Memory B cell (primary cell): ENCODE data around the gene DENND4C.
A peak's percentile ranks its signal among the peaks of the same experiment; 100 is the strongest.
"Not testable (repeated sequence)": the region's sequence is repeated elsewhere in the genome, so short reads cannot be mapped to it uniquely, and the experiment has no call there.

ENCODE experiments used
- ATAC-seq: fragments of 150-1000 bp; cut with Tn5 transposase; 2 replicates; pipeline ENCODE4 v1.10.0; 2021; ENCODE audit warnings: low read depth, mild to moderate bottlenecking, moderate library complexity
- DNase-seq, 2 donors: peaks; one replicate each; pipeline ENCODE4 v3.0.0; 2022; ENCODE audit warnings: low spot score in 2 of 2
- H3K27ac Mint-ChIP-seq: one replicate; pipeline ENCODE4 v1.8.0; 2022; ENCODE audit warnings: mild to moderate bottlenecking, moderate library complexity, mixed read lengths
- H3K27me3 Mint-ChIP-seq: one replicate; pipeline ENCODE4 v1.8.0; 2022; ENCODE audit warnings: mixed read lengths
- H3K36me3 Mint-ChIP-seq: one replicate; pipeline ENCODE4 v1.8.0; 2022; ENCODE audit warnings: mild to moderate bottlenecking, mixed read lengths
- H3K4me1 Mint-ChIP-seq: one replicate; pipeline ENCODE4 v1.8.0; 2022; ENCODE audit warnings: mixed read lengths
- H3K4me3 Mint-ChIP-seq: one replicate; pipeline ENCODE4 v1.8.0; 2022; ENCODE audit warnings: mild to moderate bottlenecking, moderate library complexity, mixed read lengths
- H3K9me3 Mint-ChIP-seq: one replicate; pipeline ENCODE4 v1.8.0; 2022; ENCODE audit warnings: mixed read lengths

DENND4C gene

GRCh38 chr9:19233344-19233743 lies 2.9 kb downstream of the DENND4C start:
- Mint-ChIP-seq H3K4me3 (no peak overlapping the region), H3K27me3 (no peaks in the 10 kb centered on the region), H3K36me3 (no peaks in the 10 kb centered on the region), H3K27ac (no peak overlapping the region), H3K9me3 (no peaks in the 10 kb centered on the region), H3K4me1 (peaks cover 6% of the 10 kb centered on the region)
- DNase-seq (no peak), ATAC-seq (no peak)

- Mint-ChIP-seq H3K36me3 (peaks cover 8% of the 10 kb centered on the region), H3K27me3 (no peaks in the 10 kb centered on the region), H3K9me3 (no peaks in the 10 kb centered on the region), H3K27ac (no peak overlapping the region), H3K4me1 (peaks cover 8% of the 10 kb centered on the region), H3K4me3 (no peak overlapping the region)
- no peak for ATAC-seq
- DNase-seq, result no peak
Observed at GRCh38 chr9:19239955-19240354, 9.5 kb downstream of the DENND4C start.

- DNase-seq (no peak), ATAC-seq (no peak)
- Mint-ChIP-seq H3K4me3 (no peak overlapping the region), H3K27me3 (no peaks in the 10 kb centered on the region), H3K4me1 (peaks cover 9% of the 10 kb centered on the region), H3K9me3 (no peaks in the 10 kb centered on the region), H3K36me3 (peaks cover 12% of the 10 kb centered on the region), H3K27ac (no peak overlapping the region)
Observed at GRCh38 chr9:19241728-19242127, 11.2 kb downstream of the DENND4C start.

GRCh38 chr9:19243366-19244033 lies 13.0 kb downstream of the DENND4C start:
- peak overlapping the region; percentile 12 for H3K27ac Mint-ChIP-seq
- no peaks in the 10 kb centered on the region for H3K27me3 Mint-ChIP-seq
- peaks cover 19% of the 10 kb centered on the region for H3K4me1 Mint-ChIP-seq
- H3K4me3 Mint-ChIP-seq, result no peak overlapping the region
- no peak for ATAC-seq
- no peaks in the 10 kb centered on the region for H3K9me3 Mint-ChIP-seq
- H3K36me3 Mint-ChIP-seq, result peaks cover 17% of the 10 kb centered on the region
- DNase-seq, result no peak

- DNase-seq, result no peak
- peaks cover 11% of the 10 kb centered on the region for H3K36me3 Mint-ChIP-seq
- no peak overlapping the region for H3K27ac Mint-ChIP-seq
- H3K4me1 Mint-ChIP-seq, result peaks cover 25% of the 10 kb centered on the region
- ATAC-seq, result no peak
- no peaks in the 10 kb centered on the region for H3K9me3 Mint-ChIP-seq
- no peaks in the 10 kb centered on the region for H3K27me3 Mint-ChIP-seq
- H3K4me3 Mint-ChIP-seq, result no peak overlapping the region
Observed at GRCh38 chr9:19246891-19247290, 16.4 kb downstream of the DENND4C start.

GRCh38 chr9:19247420-19247819 lies 16.9 kb downstream of the DENND4C start:
- Mint-ChIP-seq H3K27ac (no peak overlapping the region), H3K27me3 (no peaks in the 10 kb centered on the region), H3K4me3 (no peak overlapping the region), H3K36me3 (peaks cover 11% of the 10 kb centered on the region), H3K4me1 (peaks cover 26% of the 10 kb centered on the region), H3K9me3 (no peaks in the 10 kb centered on the region)
- DNase-seq, result no peak
- ATAC-seq, result no peak

- Mint-ChIP-seq H3K36me3 (peaks cover 11% of the 10 kb centered on the region), H3K4me1 (peaks cover 34% of the 10 kb centered on the region)
- H3K27ac Mint-ChIP-seq, H3K9me3 Mint-ChIP-seq, ATAC-seq, H3K27me3 Mint-ChIP-seq, H3K4me3 Mint-ChIP-seq, DNase-seq: not testable (repeated sequence)
Observed at GRCh38 chr9:19250346-19250745, 19.9 kb downstream of the DENND4C start.

GRCh38 chr9:19251203-19251602 lies 20.7 kb downstream of the DENND4C start:
- not testable (repeated sequence) for DNase-seq, ATAC-seq, H3K36me3 Mint-ChIP-seq, H3K9me3 Mint-ChIP-seq, H3K27ac Mint-ChIP-seq, H3K27me3 Mint-ChIP-seq, H3K4me3 Mint-ChIP-seq
- H3K4me1 Mint-ChIP-seq, result peaks cover 31% of the 10 kb centered on the region

- not testable (repeated sequence) for DNase-seq, H3K27me3 Mint-ChIP-seq, H3K4me3 Mint-ChIP-seq, ATAC-seq, H3K27ac Mint-ChIP-seq, H3K36me3 Mint-ChIP-seq, H3K9me3 Mint-ChIP-seq
- peaks cover 31% of the 10 kb centered on the region for H3K4me1 Mint-ChIP-seq
Observed at GRCh38 chr9:19251622-19252021, 21.1 kb downstream of the DENND4C start.

GRCh38 chr9:19252174-19252884 lies 21.8 kb downstream of the DENND4C start:
- Mint-ChIP-seq H3K27ac (no peak overlapping the region), H3K4me3 (no peak overlapping the region)
- no peak for ATAC-seq

GRCh38 chr9:19252885-19253219 lies 22.4 kb downstream of the DENND4C start:
- peaks cover 2% of the 10 kb centered on the region for H3K36me3 Mint-ChIP-seq
- H3K4me1 Mint-ChIP-seq, result peaks cover 27% of the 10 kb centered on the region
- no peaks in the 10 kb centered on the region for H3K27me3 Mint-ChIP-seq
- H3K4me3 Mint-ChIP-seq, result no peak overlapping the region
- no peak for DNase-seq
- no peak for ATAC-seq
- H3K27ac Mint-ChIP-seq, result no peak overlapping the region
- H3K9me3 Mint-ChIP-seq, result no peaks in the 10 kb centered on the region

More at GRCh38 chr9:19252174-19252884, 21.8 kb downstream of the DENND4C start:
- DNase-seq, result no peak
- Mint-ChIP-seq H3K4me1 (peaks cover 28% of the 10 kb centered on the region), H3K27me3 (no peaks in the 10 kb centered on the region), H3K36me3 (peaks cover 3% of the 10 kb centered on the region), H3K9me3 (no peaks in the 10 kb centered on the region)

GRCh38 chr9:19255112-19255511 lies 24.6 kb downstream of the DENND4C start:
- no peaks in the 10 kb centered on the region for H3K9me3 Mint-ChIP-seq
- no peaks in the 10 kb centered on the region for H3K36me3 Mint-ChIP-seq
- no peak overlapping the region for H3K4me3 Mint-ChIP-seq
- peaks cover 27% of the 10 kb centered on the region for H3K4me1 Mint-ChIP-seq
- H3K27ac Mint-ChIP-seq, result no peak overlapping the region
- no peak for ATAC-seq
- no peaks in the 10 kb centered on the region for H3K27me3 Mint-ChIP-seq
- no peak for DNase-seq

GRCh38 chr9:19255821-19256220 lies 25.3 kb downstream of the DENND4C start:
- DNase-seq (no peak), ATAC-seq (no peak)
- peaks cover 32% of the 10 kb centered on the region for H3K4me1 Mint-ChIP-seq
- no peaks in the 10 kb centered on the region for H3K36me3 Mint-ChIP-seq
- H3K4me3 Mint-ChIP-seq, result no peak overlapping the region
- H3K27me3 Mint-ChIP-seq, result no peaks in the 10 kb centered on the region
- no peaks in the 10 kb centered on the region for H3K9me3 Mint-ChIP-seq
- no peak overlapping the region for H3K27ac Mint-ChIP-seq

GRCh38 chr9:19259665-19260255 lies 29.3 kb downstream of the DENND4C start:
- not testable (repeated sequence) for H3K4me3 Mint-ChIP-seq, DNase-seq, ATAC-seq, H3K9me3 Mint-ChIP-seq, H3K27me3 Mint-ChIP-seq, H3K36me3 Mint-ChIP-seq, H3K27ac Mint-ChIP-seq
- peaks cover 31% of the 10 kb centered on the region for H3K4me1 Mint-ChIP-seq
